ENCODE measurements around the gene NSL1. TPM values are rescaled to one million over a fixed set of nuclear protein-coding genes. Genes with fewer than 3 reads are reported as not detected.

Gene NSL1
- polyA plus RNA-seq, 1 experiment, result 16.4 TPM

DNA sequence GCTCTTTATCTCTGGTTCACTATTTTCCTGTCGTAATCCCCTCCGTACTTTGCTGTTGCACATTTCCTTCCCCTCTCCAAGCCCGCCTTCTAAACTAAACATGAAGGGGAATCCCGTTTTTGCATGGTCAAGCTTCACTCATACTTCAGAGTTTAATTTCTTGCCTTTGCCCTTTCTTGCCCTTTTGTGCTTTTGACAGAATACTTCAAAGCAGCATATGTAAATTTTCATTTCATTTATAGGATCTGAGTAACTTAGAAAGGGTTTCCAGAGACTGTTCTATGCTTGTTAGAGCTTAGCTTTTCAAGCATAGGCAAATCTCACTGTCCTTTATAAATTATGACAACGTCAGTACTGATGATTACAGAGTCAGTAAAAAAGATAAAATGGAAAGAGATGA is 28.1 kb upstream of the NSL1 start:
- POLR2A ChIA-PET, result no interaction called here
- DNase-seq (ENCODE audit: low read depth), result no peak
- no peaks in the 10 kb centered on the region for H3K36me3 ChIP-seq (ENCODE audit: control insufficient read depth, insufficient read depth, low read length)
- TF ChIP-seq, protein P1, sequence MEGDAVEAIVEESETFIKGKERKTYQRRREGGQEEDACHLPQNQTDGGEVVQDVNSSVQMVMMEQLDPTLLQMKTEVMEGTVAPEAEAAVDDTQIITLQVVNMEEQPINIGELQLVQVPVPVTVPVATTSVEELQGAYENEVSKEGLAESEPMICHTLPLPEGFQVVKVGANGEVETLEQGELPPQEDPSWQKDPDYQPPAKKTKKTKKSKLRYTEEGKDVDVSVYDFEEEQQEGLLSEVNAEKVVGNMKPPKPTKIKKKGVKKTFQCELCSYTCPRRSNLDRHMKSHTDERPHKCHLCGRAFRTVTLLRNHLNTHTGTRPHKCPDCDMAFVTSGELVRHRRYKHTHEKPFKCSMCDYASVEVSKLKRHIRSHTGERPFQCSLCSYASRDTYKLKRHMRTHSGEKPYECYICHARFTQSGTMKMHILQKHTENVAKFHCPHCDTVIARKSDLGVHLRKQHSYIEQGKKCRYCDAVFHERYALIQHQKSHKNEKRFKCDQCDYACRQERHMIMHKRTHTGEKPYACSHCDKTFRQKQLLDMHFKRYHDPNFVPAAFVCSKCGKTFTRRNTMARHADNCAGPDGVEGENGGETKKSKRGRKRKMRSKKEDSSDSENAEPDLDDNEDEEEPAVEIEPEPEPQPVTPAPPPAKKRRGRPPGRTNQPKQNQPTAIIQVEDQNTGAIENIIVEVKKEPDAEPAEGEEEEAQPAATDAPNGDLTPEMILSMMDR (IDR thresholded peaks at IDR 0.05; ENCODE audit: insufficient read depth, low read depth, low read length), result no peak
- no peak overlapping the region for H3K4me3 ChIP-seq (ENCODE audit: low read depth, low read length)
- CTCF ChIA-PET, result interaction anchor here (0.9 to 1.4 kb wide), 2 partner anchors 27 to 175 kb away, joined by 3 to 4 read pairs; no protein-coding TSS in a partner anchor
- no peaks in the 10 kb centered on the region for H3K27me3 ChIP-seq (ENCODE audit: control insufficient read depth, insufficient read depth, low read length)

DNA sequence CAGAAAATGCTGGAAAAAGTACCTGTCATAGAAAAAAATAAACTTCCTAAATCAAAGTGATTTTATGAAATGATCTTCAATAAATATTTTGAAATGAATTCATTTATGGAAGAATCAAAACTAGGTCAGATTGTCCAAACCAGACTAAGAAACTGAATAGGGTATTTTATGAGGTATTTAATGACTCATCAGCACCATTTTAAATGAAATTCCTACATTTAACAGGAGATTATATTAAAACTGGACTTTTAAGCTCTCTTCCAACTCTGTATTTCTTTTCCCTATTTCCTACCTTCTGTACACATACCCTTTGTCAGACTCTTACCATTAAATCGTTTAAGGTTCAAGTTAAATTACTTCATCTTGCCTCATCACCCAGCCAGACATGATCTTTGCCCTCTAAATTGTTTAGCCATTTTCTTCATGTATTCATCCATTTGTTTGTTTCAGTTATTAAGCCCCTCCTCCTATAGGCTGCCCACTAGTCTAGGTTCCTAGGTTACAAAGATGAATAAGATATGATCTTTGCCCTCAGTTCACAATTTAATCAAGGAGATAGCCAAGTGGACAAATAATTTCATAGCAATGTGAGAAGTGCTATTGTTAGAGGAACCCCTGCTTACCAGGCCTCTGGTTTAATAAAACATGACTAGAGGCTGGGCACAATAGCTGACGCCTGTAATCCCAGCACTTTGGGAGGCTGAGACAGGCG is 25.1 kb upstream of the NSL1 start:
- POLR2A ChIA-PET, result no interaction called here
- no peaks in the 10 kb centered on the region for H3K36me3 ChIP-seq (ENCODE audit: control insufficient read depth, insufficient read depth, low read length)
- no peak overlapping the region for H3K4me3 ChIP-seq (ENCODE audit: low read depth, low read length)
- no peak for DNase-seq (ENCODE audit: low read depth)
- CTCF ChIA-PET, result interaction anchor here (2.9 kb wide), 1 partner anchor 179 kb away, joined by 10 read pairs; no protein-coding TSS in a partner anchor
- TF ChIP-seq, protein P1 (IDR thresholded peaks at IDR 0.05; ENCODE audit: insufficient read depth, low read depth, low read length), result no peak
- no peaks in the 10 kb centered on the region for H3K27me3 ChIP-seq (ENCODE audit: control insufficient read depth, insufficient read depth, low read length)

DNA sequence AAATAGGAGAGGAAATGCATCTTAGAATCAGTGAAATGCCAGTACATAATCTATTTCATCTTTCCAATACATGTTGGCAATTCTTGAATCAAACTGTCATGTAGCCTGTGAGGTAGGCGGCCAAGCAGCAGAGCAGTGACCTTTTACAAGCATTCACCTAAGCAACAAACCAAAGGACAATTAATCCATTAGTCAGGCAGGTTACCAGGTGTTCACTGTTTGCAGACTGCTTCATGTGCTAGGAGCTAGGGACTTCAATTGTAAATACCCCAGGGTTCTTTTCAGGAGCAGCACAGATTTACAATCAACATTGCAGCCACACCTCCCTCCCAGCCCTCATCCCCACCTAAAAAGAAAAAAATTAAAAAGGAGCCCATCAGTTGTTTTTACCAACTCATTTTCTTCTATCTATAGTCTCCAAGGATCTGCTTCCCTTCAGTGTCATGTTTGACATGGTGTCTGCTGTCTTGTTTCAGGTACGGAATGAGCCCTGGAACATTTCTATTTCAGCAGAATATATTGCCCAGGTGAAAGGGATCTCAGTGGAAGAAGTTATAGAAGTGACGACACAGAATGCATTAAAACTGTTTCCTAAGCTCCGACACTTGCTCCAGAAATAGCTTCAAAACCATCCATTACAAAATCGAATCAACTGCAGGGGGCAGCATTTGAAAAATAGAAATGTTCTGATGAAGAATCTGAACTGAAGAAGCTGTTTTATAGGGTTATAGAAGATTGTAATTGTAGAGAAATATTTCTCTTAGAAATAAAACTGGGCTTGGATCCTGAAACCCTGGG is 23.2 kb upstream of the NSL1 start:
- no peaks in the 10 kb centered on the region for H3K36me3 ChIP-seq (ENCODE audit: control insufficient read depth, insufficient read depth, low read length)
- H3K27me3 ChIP-seq (ENCODE audit: control insufficient read depth, insufficient read depth, low read length), result no peaks in the 10 kb centered on the region
- H3K4me3 ChIP-seq (ENCODE audit: low read depth, low read length), result no peak overlapping the region
- TF ChIP-seq, protein P1 (IDR thresholded peaks at IDR 0.05; ENCODE audit: insufficient read depth, low read depth, low read length), result peak; percentile 27; the same call in 1 of the 2 replicates
- no peak for DNase-seq (ENCODE audit: low read depth)
- CTCF ChIA-PET, result interaction anchor here (0.7 to 1.3 kb wide), 6 partner anchors 9 to 248 kb away, joined by 3 to 18 read pairs (median 3); no protein-coding TSS in a partner anchor
- POLR2A ChIA-PET, result no interaction called here

DNA sequence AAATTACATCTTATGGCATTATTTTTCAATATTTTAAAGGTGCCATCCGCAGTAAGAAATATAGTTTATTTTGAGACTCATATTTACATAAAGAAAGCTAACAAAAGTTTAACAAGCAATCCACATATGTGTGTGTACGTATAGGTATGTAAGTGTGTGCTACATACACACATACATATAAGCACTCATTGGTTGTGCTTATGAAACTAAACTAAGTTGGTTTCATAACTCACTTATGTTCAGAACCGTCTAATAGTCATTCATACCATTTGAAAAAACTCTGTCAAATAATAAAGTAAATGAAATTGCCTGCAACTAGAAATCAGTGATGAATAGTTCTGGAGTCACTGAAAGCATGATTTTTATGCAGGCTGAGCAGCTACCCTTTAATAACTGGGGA is 14.2 kb upstream of the NSL1 start:
- CTCF ChIA-PET, result no interaction called here
- POLR2A ChIA-PET, result no interaction called here
- Histone ChIP-seq H3K36me3 (ENCODE audit: control insufficient read depth, insufficient read depth, low read length) (no peaks in the 10 kb centered on the region; the same call in 1 of the 2 replicates), H3K27me3 (ENCODE audit: control insufficient read depth, insufficient read depth, low read length) (no peaks in the 10 kb centered on the region), H3K4me3 (ENCODE audit: low read depth, low read length) (no peak overlapping the region)
- TF ChIP-seq, protein P1 (IDR thresholded peaks at IDR 0.05; ENCODE audit: insufficient read depth, low read depth, low read length), result no peak
- DNase-seq (ENCODE audit: low read depth), result no peak

DNA sequence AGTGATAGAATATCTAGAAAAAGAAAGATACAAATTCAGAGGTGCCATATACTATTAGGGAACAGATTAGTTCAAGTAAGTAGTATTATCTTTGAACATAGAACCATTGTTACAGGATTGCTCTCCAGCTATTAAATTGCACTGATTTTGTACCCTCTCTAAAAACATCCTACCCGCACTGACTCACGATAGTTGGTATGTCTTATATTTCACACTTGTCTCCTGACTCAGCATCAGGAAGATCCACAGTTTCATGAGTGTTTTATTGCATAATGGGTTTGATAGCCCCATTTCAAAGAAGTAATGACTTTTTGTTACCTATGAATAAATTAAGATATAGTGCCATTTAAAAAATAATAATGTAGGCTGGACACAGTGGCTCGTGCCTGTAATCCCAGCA is 6.1 kb upstream of the NSL1 start:
- CTCF ChIA-PET, result no interaction called here
- H3K36me3 ChIP-seq (ENCODE audit: control insufficient read depth, insufficient read depth, low read length), result no peaks in the 10 kb centered on the region; the same call in 1 of the 2 replicates
- no peak for DNase-seq (ENCODE audit: low read depth)
- POLR2A ChIA-PET, result interaction anchor here (0.6 kb wide), 1 partner anchor 189 kb away, joined by 3 read pairs; the partner anchor contains the start of gene ATF3
- TF ChIP-seq, protein P1 (IDR thresholded peaks at IDR 0.05; ENCODE audit: insufficient read depth, low read depth, low read length), result no peak
- H3K4me3 ChIP-seq (ENCODE audit: low read depth, low read length), result no peak overlapping the region
- H3K27me3 ChIP-seq (ENCODE audit: control insufficient read depth, insufficient read depth, low read length), result no peaks in the 10 kb centered on the region
